SK-N-SH treated with all-trans-retinoic acid at 6 μM for 48 hours (cell line): ENCODE measurements around the gene TRIM37.

ENCODE experiments used
- GLIS3 ChIP-seq: fragments of 250-450 bp; sonication (Bioruptor Pico); IDR thresholded peaks from 2 replicates; pipeline ENCODE4 v1.5.0; 2020; ENCODE audit warnings: mild to moderate bottlenecking, moderate library complexity
- RARB ChIP-seq: fragments of 250-450 bp; sonication (Bioruptor Pico); IDR thresholded peaks from 2 replicates; pipeline ENCODE4 v1.8.0; 2021; ENCODE audit warnings: mild to moderate bottlenecking, moderate library complexity
- SNAI2 ChIP-seq: fragments of 250-450 bp; sonication (Bioruptor Pico); IDR thresholded peaks from 2 replicates; pipeline ENCODE4 v1.5.0; 2020; ENCODE audit warnings: mild to moderate bottlenecking, moderate library complexity
- TF ChIP-seq, protein P1 (sequence below): fragments of 250-450 bp; sonication (Bioruptor Pico); IDR thresholded peaks from 2 replicates; pipeline ENCODE4 v1.5.1; 2020; ENCODE audit warnings: low read depth, mild to moderate bottlenecking, moderate library complexity

DNA sequence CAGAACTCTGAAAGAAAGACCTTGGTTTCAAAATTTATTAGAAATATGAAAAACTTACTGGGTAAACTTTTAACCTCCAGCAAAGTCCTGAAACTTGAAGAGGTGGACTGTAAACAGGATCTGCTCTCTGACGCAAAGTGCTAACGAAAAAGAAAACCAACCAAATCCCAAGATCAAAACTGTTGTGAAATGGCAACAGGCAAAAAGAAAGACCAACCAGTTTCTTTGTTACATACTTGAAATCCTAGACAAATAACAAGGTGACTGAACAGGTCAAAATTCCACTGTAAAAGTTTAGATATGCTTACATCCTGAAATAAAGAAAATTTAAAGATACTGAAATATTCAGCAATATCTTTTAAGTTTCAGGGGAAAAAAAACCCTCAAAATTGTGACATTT, 44.2 kb downstream of the TRIM37 start:
- TF ChIP-seq, protein P1, sequence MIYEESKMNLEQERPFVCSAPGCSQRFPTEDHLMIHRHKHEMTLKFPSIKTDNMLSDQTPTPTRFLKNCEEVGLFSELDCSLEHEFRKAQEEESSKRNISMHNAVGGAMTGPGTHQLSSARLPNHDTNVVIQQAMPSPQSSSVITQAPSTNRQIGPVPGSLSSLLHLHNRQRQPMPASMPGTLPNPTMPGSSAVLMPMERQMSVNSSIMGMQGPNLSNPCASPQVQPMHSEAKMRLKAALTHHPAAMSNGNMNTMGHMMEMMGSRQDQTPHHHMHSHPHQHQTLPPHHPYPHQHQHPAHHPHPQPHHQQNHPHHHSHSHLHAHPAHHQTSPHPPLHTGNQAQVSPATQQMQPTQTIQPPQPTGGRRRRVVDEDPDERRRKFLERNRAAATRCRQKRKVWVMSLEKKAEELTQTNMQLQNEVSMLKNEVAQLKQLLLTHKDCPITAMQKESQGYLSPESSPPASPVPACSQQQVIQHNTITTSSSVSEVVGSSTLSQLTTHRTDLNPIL (CRISPR knock-in tag) = no peak
- TF ChIP-seq RARB (CRISPR knock-in tag) (no peak), SNAI2 (CRISPR knock-in tag) (no peak), GLIS3 (CRISPR knock-in tag) (no peak)
